Activated CD4-positive, CD25-positive, alpha-beta regulatory T cell treated with anti-CD3 and anti-CD28 coated beads, Interleukin-2, amount 50 U/mL, for 16 hours (primary cell): ENCODE data around the gene RSPO1.
"Not testable (repeated sequence)": the region's sequence is repeated elsewhere in the genome, so short reads cannot be mapped to it uniquely, and the experiment has no call there.

Experiments
- DNase-seq: peaks from one replicate; pipeline ENCODE4 v3.0.0-alpha.2; 2020; ENCODE audit warnings: low read depth, low spot score

RSPO1 gene

DNA sequence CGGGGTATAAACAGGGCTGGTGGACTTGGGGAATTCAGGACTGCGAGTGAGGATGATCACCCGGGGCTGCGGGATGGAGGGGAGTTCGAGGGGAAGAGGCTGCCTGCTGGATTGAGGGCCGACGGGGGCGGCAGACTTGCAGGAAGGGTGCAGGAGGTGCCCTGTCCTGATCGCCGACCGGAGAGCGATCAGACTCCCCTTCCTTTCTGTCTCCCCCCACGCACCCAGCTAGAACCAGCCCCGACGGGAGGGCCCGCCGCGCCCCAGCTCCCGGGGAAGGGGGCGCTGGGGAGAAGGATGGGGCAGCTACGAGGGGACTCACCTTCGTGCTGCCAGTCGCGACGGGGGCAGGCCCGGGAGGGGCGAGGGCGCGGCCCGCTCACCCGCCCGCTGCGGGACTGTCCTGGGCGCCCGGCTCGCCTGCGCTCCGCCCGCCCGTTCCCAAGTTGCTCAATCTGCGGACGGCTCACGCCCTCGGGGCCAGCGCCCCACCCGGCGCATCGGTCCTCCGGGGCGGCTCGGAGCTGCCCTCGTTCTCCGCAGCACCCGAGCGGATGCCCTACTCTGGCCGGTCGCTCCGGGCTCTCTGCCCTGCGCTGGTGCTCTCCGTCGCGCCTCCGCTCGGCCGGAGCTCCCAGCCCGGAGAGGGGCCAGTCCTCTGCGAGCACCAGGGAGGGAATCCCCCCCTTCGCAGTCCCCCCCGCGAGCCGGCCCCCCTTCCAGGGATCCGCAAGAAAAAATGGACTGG, at the start of gene RSPO1:
TSS of gene RSPO1 (minus strand) at position 649 of the 748 bp plus-strand sequence. CDS start 5,231 bp downstream, outside the sequence.
- DNase-seq: no peak

DNA sequence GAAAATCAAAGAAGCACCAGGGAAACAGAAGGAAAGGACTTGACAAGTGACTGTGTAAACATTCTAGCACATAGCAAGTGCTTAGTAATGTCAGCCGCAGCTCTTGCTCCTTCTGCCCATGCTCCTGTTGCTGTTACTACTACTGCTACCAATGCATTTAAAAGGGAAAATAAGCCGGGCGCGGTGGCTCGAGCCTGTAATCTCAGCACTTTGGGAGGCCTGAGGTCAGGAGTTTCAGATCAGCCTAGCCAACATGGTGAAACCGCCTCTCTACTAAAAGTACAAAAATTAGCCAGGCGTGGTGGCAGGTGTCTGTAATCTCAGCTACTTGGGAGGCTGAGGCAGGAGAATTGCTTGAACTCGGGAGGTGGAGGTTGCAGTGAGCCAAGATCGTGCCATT, 49.5 kb upstream of the RSPO1 start:
- DNase-seq: not testable (repeated sequence)

DNA sequence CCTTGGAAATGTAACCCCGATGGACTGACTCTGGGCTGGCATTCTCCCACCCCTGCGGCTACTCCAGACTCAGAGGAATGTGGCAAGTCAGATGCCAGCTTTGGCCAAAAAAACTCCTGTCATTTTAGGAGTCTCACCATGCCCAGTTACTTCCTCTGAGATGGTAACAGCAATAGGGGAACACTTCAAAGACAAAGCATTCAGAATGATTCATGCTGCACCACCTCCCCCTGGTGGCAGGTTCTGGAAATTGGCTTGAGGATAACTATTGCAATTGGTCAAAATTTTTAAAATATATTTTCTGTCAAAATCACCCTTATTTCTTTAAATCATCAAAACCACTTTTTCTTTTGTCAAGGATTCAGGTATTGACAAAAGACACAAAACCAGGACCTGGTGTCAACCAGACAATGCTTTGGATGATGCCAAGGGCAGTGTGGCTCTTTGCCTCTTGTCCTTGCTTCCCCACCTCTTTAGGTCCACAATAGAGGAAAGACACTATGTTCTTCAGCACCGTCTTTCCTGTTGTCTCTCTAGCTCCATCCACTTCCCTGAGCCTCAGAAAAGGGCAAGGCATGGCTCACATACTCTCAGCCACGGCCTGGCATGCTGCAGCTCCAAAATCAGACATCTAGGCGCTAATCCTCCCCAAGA, 47.8 kb upstream of the RSPO1 start:
- DNase-seq: peak; percentile 63

DNA sequence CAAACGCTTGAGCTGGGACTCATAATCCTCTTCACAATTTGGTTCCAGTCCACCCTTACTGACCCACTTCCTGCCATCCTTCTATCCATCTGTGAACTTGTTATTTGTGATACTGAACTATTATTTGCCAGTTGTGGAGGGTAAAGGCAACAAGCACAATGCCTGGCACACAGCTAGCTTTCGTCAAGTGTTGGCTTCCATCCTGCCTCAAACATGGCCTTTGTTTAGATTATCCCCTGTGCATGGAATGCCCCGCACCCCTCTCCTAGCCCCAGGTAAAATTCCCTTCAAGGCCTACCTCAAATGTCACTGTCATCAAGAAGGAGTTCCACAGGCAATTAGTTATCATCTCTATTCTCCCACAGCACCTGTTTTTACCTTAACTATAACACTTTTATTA, 46.2 kb upstream of the RSPO1 start:
- no peak for DNase-seq

DNA sequence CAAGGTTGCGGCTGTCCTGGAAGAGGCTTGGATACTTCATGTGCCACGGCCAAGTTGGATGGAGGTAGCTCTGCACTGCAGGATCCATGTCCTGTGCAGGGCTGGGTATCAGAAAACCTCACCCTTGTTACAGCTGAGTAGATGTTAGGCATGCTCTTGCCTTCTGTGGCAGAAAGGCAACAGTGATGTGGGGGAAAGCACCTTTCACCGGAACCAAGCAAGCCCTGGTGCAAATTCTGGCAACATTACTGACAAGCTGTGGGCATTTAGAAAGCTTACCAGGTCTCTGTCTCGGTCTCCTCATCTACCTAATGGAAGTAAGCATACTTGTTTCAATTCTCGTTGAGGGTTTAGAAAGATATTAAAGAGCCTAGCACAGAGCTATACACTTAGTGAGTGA, 43.1 kb upstream of the RSPO1 start:
- no peak for DNase-seq

DNA sequence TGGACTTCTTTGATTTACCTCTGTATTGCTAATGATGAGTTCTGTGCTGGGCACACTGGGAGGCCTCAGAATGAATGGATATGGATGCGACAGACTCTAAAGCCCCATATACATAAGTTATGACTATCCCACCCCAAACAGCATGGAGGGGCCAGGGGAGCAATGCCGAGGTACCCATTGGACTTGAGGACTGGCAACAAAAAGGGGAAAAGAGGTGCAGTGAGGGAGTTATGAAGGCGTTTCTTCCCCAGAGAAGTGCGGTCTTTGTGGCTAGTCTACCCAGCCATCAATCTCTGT, 42.4 kb upstream of the RSPO1 start:
- no peak for DNase-seq

DNA sequence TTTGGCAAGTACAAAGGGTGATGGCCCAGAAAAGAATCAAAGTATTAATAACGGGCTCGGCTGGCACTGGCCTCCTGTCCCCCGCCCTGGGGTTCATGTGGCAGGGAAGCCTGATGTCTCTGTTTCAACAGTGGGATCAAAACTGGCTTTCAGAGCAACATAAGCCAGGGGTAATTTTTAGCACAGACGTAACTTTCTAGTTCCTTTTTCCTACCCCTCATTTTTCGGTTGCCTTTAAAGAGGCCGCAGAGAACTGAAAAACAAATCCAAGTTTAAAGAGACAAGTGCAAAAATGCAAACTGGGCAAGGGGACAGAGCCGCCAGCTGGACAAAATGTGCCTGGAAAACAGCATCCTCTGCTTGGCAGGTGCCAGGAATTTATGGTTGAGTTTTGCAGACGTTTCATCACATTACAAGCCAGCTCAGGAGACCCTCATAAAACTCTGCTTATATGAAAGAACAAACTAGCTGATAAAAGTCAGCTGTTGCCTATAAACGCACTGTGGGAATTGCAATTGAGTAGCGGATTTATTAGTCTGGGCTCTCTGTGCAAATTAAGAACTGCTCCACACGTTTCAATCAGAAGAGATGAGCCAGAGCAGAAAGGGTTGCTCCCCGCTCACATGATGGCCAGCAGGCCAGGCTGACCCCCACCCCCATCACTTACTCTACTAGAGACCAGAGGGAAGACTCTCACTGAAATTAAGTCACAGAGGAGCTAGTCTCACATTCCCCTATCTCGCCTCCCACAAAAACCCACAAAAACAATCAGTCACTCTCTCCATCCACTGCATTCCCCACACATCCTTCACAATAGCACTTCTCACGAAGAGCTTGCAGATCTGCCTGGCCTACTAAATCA, 41.8 kb upstream of the RSPO1 start:
- DNase-seq: no peak

DNA sequence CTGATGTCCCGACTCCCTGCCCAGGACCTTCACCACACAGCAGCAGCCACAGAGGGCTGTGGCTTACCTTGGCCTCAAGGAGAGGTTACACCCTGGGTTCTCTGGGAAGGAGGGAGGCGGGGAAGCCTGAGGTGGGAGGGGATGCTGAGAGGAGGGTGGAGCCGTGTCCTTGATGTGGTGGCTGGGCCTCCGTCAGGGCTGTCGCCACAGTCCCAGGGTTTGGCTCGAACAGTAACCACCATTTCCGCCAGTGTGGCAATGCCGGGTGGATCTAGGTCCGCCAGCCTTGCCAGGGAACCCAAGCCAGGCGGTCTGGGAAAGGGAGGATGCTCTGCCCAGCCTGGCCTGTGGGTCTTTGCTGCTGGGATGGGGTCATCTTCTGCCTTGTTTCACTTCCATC, 39.2 kb upstream of the RSPO1 start:
- DNase-seq: peak; percentile 16

DNA sequence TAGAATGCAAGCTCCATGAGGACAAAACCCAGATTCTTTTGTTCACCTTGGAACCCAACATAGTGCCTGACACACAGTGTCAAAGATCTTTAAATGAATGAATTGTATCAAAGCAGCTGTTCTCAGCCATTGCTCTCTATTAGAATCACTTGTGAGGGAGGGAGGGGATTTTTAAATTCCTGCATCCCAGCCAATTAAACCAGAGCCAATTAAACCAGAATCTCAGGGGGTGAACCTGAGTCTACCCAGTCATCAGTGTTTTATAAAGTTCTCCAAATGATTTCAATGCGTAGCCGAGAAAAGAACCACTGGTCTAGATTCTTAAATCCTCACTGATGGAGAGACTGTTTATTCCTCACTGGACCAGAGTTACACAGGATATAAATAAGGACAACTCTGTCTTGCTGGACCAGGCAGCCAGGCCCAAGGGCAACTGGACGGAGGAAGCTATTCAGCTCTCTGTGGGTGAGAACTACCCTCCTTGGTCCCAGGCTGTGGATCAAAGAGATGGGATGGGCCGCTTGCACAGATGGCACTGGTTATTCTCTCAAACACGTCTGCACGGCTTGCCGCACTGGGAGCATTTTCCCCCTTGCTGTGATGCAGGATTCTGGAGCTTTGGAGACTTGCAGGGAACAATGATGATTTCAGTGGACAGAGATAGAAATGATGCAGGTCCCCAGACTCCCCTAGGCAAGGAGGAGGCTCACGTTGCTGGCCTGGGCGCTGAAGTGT, 37.6 kb upstream of the RSPO1 start:
- no peak for DNase-seq

DNA sequence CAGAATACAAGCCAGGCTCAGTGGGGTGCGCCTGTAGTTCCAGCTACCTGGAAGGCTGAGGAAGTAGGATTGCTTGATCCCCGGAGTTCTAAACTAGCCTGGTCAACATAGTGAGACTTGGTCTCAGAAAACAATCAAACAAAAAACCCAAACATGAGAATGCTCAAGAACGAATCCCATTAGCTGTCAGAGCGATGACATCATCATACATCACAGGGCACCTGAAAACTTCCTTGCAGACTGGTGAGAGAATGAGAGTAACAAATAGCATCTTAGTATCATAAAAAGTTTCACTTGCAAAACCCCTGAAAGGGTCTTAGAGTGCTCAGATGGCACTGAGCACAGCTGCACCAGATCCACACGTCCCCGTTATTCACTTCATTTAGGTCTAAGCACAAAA, 36.6 kb upstream of the RSPO1 start:
- no peak for DNase-seq

DNA sequence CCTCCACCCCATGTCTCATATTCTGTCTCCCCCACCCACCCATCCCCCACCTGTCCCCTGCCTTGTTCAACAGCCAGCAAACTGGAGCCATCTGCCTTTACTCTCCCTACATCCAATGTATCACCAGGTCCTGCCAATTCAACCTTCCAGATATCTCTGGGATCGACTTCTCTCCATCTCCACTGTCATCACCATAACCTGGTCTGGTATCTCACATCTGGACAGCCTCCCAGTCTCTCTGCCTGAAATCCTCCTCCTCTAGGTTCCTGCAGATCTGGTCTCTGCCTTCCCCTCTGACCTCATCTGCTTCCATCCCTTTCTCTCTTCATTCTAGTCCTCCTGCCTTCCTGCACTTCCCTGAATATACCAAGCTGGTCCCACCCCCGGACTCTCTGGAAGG, 35.4 kb upstream of the RSPO1 start:
- DNase-seq: no peak

GRCh38 chr1:37667023-37667671, 32.5 kb upstream of the RSPO1 start:
- no peak for DNase-seq

- DNase-seq: no peak
These were observed 31.7 kb upstream of the RSPO1 start for GRCh38 chr1:37666241-37666867.

DNA sequence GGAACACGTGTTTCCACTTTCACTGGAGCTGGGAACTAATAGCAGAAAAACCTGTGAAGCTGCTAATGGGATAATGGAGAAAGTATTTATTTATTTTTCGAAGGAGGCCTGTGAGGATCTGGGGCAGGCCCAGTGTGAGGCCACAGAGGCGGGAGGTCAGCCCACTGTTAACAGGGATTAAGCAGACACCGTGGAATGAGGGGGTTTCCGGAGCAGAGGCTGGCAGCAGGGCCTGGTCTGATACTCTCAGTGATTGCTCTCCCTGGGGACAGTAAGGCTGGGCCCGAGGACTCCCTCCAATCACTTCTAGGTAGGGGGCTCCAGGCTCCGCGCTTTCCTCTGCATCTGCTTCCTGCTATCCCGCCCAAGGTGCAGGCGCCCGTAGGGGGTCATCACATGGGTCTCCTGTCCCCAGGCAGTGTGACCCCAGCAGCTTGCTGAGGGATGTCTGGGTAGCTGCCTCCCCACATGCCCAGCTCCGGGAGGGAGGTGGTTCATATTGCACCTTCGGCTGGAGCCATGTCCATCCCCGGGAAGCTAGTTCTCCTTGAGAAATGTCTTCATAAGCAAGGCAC, 28.8 kb upstream of the RSPO1 start:
- no peak for DNase-seq

GRCh38 chr1:37662031-37662755, 27.5 kb upstream of the RSPO1 start:
- DNase-seq: no peak

DNA sequence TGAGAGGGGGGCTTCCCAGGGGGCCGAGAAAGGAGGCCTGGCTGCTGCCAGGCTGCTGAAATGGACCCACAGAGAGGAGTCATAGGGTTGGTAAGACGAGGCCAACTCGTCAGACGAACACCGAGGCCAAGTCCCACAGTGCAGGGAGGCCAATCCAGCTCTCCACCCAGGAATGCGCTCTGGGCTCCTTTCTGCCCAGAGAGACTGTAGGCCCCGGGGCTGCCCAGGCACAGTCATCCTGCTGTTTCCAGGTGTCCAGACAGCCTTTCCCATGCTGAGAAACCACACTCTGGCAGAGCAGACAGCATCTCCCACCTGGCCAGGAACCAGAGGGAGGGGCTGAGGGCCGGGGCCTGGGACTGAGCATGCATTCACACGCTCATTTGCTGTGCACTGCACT, 26.7 kb upstream of the RSPO1 start:
- DNase-seq: no peak

GRCh38 chr1:37660664-37661063, 26.0 kb upstream of the RSPO1 start:
- no peak for DNase-seq

GRCh38 chr1:37658486-37658885, 23.8 kb upstream of the RSPO1 start:
- no peak for DNase-seq

DNA sequence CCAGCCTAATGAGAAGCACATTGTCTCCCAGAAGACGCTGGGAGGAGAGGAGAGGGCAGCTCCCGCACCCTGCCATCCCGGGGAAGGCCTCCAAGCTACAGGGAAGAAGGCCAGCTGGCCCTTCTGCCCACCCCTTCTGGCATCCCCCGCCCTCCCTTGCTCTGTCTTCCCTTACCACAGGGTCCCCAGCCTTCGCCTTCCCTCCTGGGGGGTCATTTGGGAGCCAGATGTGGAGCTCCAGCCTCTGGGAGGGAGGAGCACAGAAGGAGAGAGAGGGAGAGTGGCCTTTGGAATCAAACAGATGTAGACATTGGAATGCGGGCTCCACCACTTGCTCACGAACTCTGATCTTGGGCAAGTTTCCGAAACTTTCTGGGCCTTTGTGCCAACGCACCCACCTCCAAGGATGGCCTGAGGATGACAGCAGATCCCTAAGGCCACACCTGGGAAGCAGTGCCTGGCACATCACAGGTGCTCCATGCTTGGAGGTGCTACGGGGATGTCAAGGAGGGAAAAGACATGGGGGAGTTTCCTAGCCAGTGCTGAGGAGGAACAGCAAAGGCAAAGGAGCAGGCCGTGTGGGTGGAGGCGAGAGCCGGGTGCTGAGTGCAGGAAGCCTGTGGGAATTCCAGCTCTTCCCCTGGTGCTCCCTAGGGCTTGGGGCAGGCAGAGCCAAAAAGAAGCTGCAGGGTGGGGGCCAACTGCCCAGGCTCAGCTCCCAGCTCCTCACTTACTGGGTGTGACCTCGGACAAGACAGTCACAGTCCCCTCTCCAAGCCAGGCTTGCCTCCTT, 23.1 kb upstream of the RSPO1 start:
- DNase-seq: no peak
